ENCODE data around the gene HTT. TPM values are rescaled to one million over a fixed set of nuclear protein-coding genes. Genes with fewer than 3 reads are reported as not detected.

Gene HTT
- total RNA-seq, 1 experiment from 2014 or later, result 44.4 TPM

DNA sequence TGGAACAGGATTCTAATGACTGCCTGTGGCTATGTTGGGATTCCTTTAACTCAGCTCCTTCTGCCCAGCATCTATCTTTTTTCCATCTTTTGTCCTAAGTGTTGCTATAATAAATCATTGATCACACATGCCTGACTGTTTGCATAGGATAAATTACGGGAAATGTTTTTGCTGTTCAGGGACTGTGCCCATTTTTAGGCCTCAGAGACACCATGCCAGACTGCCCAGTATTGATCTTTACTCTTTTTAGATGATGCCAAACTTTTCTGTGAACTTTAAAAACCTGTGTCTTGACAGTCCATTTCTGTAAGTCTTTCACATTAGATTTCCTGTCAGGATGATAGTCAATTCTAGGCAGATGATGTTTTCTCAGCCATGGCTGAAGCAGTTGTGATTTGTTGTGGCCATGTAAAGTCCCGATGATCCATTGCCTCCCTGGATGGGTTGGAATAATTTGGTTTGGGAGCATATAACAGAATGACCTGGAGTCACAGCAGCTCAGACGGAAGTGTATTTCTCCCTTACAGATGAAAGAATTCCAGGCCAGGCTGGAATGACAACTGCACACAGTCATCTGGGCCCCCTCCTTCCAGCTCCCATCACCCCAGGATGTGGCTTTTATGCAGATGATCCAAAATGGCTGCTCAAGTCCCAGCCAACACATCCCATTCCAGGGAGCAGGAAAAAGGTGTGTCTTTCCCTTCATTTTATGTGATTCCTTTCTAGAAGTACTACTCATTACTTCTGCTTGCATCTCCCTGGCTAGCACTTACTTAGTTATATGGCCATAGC is 3.6 kb upstream of the HTT start:
- Mint-ChIP-seq H3K4me1 (ENCODE audit: low read depth, unreplicated experiment) (peaks cover 6% of the 10 kb centered on the region), H3K27ac (ENCODE audit: unreplicated experiment) (no peak overlapping the region)

DNA sequence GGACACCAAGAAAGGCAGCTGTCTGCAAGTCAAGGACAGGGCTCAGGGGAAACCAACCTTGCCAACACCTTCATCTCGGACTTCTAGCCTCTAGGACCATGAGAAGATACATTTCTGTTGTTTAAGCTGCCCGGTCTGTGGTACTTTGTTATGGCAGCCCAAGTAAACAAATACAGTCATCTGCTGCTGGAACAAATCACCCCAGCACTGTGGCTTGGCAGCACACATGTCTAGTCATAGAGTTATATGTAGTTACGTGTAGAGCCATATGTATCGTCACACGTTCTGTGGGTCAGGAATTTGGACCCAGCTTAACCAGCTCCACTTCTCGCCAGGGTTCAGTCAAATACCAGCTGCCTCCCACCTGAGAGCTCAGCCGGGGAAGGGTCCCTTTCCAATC is 2.7 kb upstream of the HTT start:
- H3K4me3 Mint-ChIP-seq (ENCODE audit: low read depth, unreplicated experiment), result no peak overlapping the region
- H3K36me3 Mint-ChIP-seq (ENCODE audit: insufficient read depth, unreplicated experiment), result peaks cover 17% of the 10 kb centered on the region
- no peak for DNase-seq
- CTCF ChIA-PET, result no interaction called here
- intact Hi-C loops (cut with micrococcal nuclease; ENCODE audit: unreplicated experiment), result no loop called here
- BruUV-seq (replicated peaks), result no TSS peak
- TF ChIP-seq, protein P1, sequence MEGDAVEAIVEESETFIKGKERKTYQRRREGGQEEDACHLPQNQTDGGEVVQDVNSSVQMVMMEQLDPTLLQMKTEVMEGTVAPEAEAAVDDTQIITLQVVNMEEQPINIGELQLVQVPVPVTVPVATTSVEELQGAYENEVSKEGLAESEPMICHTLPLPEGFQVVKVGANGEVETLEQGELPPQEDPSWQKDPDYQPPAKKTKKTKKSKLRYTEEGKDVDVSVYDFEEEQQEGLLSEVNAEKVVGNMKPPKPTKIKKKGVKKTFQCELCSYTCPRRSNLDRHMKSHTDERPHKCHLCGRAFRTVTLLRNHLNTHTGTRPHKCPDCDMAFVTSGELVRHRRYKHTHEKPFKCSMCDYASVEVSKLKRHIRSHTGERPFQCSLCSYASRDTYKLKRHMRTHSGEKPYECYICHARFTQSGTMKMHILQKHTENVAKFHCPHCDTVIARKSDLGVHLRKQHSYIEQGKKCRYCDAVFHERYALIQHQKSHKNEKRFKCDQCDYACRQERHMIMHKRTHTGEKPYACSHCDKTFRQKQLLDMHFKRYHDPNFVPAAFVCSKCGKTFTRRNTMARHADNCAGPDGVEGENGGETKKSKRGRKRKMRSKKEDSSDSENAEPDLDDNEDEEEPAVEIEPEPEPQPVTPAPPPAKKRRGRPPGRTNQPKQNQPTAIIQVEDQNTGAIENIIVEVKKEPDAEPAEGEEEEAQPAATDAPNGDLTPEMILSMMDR (IDR thresholded peaks at IDR 0.05; ENCODE audit: unreplicated experiment), result no peak
- H3K27me3 Mint-ChIP-seq (ENCODE audit: unreplicated experiment), result peaks cover 14% of the 10 kb centered on the region
- H3K9me3 Mint-ChIP-seq (ENCODE audit: low read depth, unreplicated experiment), result no peaks in the 10 kb centered on the region
- peaks cover 9% of the 10 kb centered on the region for H3K4me1 Mint-ChIP-seq (ENCODE audit: low read depth, unreplicated experiment)
- H3K27ac Mint-ChIP-seq (ENCODE audit: unreplicated experiment), result no peak overlapping the region

More for the DNA sequence above, 3.6 kb upstream of the HTT start:
- CTCF ChIA-PET, result no interaction called here
- no TSS peak for BruUV-seq (replicated peaks)
- intact Hi-C loops (cut with micrococcal nuclease; ENCODE audit: unreplicated experiment), result no loop called here
- peaks cover 14% of the 10 kb centered on the region for H3K27me3 Mint-ChIP-seq (ENCODE audit: unreplicated experiment)
- no peaks in the 10 kb centered on the region for H3K9me3 Mint-ChIP-seq (ENCODE audit: low read depth, unreplicated experiment)
- peaks cover 17% of the 10 kb centered on the region for H3K36me3 Mint-ChIP-seq (ENCODE audit: insufficient read depth, unreplicated experiment)
- DNase-seq, result no peak
- TF ChIP-seq, protein P1 (IDR thresholded peaks at IDR 0.05; ENCODE audit: unreplicated experiment), result no peak
- no peak overlapping the region for H3K4me3 Mint-ChIP-seq (ENCODE audit: low read depth, unreplicated experiment)

DNA sequence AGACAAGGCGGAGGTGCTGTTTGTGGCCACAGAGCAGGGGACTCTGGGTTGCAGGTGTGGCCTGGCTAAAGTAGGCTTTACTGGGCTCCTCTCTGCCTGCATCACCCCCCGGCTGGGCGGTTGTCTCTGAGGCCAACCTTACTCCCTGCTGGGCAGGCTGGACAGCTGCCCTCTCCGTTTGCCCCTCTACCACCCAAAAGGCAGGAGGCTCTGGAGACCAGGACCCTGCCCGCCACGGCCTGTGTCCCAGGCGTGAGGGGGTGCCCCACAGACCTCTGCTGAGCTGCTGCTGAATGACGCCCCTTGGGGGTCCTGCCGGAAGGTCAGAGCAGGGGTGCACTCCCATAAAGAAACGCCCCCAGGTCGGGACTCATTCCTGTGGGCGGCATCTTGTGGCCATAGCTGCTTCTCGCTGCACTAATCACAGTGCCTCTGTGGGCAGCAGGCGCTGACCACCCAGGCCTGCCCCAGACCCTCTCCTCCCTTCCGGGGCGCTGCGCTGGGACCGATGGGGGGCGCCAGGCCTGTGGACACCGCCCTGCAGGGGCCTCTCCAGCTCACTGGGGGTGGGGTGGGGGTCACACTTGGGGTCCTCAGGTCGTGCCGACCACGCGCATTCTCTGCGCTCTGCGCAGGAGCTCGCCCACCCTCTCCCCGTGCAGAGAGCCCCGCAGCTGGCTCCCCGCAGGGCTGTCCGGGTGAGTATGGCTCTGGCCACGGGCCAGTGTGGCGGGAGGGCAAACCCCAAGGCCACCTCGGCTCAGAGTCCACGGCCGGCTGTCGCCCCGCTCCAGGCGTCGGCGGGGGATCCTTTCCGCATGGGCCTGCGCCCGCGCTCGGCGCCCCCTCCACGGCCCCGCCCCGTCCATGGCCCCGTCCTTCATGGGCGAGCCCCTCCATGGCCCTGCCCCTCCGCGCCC is 1.1 kb upstream of the HTT start:
- H3K9me3 Mint-ChIP-seq (ENCODE audit: low read depth, unreplicated experiment), result no peaks in the 10 kb centered on the region
- TF ChIP-seq, protein P1 (IDR thresholded peaks at IDR 0.05; ENCODE audit: unreplicated experiment), result no peak
- peaks cover 9% of the 10 kb centered on the region for H3K4me1 Mint-ChIP-seq (ENCODE audit: low read depth, unreplicated experiment)
- peak overlapping the region; percentile 95 for H3K4me3 Mint-ChIP-seq (ENCODE audit: low read depth, unreplicated experiment)
- H3K36me3 Mint-ChIP-seq (ENCODE audit: insufficient read depth, unreplicated experiment), result peaks cover 17% of the 10 kb centered on the region
- no peak overlapping the region for H3K27ac Mint-ChIP-seq (ENCODE audit: unreplicated experiment)
- CTCF ChIA-PET, result no interaction called here
- no TSS peak for BruUV-seq (replicated peaks)
- no peak for DNase-seq
- intact Hi-C loops (cut with micrococcal nuclease; ENCODE audit: unreplicated experiment), result no loop called here
- peaks cover 14% of the 10 kb centered on the region for H3K27me3 Mint-ChIP-seq (ENCODE audit: unreplicated experiment)

DNA sequence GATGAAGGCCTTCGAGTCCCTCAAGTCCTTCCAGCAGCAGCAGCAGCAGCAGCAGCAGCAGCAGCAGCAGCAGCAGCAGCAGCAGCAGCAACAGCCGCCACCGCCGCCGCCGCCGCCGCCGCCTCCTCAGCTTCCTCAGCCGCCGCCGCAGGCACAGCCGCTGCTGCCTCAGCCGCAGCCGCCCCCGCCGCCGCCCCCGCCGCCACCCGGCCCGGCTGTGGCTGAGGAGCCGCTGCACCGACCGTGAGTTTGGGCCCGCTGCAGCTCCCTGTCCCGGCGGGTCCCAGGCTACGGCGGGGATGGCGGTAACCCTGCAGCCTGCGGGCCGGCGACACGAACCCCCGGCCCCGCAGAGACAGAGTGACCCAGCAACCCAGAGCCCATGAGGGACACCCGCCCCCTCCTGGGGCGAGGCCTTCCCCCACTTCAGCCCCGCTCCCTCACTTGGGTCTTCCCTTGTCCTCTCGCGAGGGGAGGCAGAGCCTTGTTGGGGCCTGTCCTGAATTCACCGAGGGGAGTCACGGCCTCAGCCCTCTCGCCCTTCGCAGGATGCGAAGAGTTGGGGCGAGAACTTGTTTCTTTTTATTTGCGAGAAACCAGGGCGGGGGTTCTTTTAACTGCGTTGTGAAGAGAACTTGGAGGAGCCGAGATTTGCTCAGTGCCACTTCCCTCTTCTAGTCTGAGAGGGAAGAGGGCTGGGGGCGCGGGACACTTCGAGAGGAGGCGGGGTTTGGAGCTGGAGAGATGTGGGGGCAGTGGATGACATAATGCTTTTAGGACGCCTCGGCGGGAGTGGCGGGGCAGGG is 568 bp downstream of the HTT start:
- H3K36me3 Mint-ChIP-seq (ENCODE audit: insufficient read depth, unreplicated experiment), result peaks cover 17% of the 10 kb centered on the region
- DNase-seq, result peak; percentile 43
- H3K27me3 Mint-ChIP-seq (ENCODE audit: unreplicated experiment), result peaks cover 6% of the 10 kb centered on the region
- intact Hi-C loops (cut with micrococcal nuclease; ENCODE audit: unreplicated experiment), result no loop called here
- BruUV-seq (replicated peaks), result no TSS peak
- peak overlapping the region; percentile 95 for H3K4me3 Mint-ChIP-seq (ENCODE audit: low read depth, unreplicated experiment)
- TF ChIP-seq, protein P1 (IDR thresholded peaks at IDR 0.05; ENCODE audit: unreplicated experiment), result no peak
- peaks cover 9% of the 10 kb centered on the region for H3K4me1 Mint-ChIP-seq (ENCODE audit: low read depth, unreplicated experiment)
- CTCF ChIA-PET, result interaction anchor here (0.6 kb wide), 2 partner anchors 53 to 317 kb away, joined by 3 to 6 read pairs; no protein-coding TSS in a partner anchor
- peak overlapping the region; percentile 44 for H3K27ac Mint-ChIP-seq (ENCODE audit: unreplicated experiment)
- no peaks in the 10 kb centered on the region for H3K9me3 Mint-ChIP-seq (ENCODE audit: low read depth, unreplicated experiment)

Data from Calu3 (cell line).